Activated CD4-positive, alpha-beta T cell treated with anti-CD3 and anti-CD28 coated beads, Interleukin-10, Interleukin-2, amounts not matched to agents 100 ng/mL and 50 ng/mL, durations not matched to agents 16 hours and 8 hours (primary cell): ENCODE measurements around the gene ATP1A3.

Experiments
- DNase-seq: peaks from one replicate; pipeline ENCODE4 v3.0.0-alpha.2; 2020

The ATP1A3 gene

GRCh38 chr19:41927497-41928192 lies 66.4 kb downstream of the ATP1A3 start:
- peak; percentile 12 for DNase-seq

DNA sequence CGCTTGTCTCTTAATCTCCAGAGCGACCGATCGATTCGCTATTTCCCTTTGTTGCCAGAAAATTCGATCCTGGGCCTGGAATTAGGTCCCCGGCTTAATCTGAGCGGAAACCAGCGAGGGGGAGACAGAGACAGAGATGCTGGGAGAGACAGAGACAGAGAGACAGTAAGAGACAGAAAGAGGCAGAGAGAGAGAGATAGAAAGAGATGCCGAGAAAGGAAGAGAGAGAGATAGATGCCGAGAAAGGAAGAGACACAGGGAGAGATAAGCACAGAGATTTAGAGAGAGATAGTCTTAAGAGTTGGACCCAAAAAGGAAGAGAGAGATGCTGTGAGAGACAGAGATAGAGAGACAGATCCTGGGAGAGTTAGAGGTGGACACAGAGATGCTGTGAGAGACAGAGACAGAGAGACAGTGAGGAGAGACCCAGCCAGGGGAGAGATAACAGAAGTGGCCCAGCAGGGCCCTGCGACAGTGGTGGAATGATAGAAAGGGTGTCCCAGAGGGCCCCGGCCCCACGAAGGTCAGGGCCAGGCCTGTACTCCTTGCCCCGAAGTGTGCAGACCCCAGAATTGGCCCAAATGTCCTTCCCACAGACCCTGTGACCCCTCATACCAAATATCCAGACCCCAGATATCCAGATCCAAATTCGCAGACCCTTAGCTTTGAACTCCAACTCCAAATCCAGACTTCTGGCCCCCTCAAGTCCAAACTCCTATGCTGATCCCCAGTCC lies 67.1 kb downstream of the ATP1A3 start:
- DNase-seq: no peak

GRCh38 chr19:41926028-41926762 lies 67.8 kb downstream of the ATP1A3 start:
- DNase-seq: no peak

DNA sequence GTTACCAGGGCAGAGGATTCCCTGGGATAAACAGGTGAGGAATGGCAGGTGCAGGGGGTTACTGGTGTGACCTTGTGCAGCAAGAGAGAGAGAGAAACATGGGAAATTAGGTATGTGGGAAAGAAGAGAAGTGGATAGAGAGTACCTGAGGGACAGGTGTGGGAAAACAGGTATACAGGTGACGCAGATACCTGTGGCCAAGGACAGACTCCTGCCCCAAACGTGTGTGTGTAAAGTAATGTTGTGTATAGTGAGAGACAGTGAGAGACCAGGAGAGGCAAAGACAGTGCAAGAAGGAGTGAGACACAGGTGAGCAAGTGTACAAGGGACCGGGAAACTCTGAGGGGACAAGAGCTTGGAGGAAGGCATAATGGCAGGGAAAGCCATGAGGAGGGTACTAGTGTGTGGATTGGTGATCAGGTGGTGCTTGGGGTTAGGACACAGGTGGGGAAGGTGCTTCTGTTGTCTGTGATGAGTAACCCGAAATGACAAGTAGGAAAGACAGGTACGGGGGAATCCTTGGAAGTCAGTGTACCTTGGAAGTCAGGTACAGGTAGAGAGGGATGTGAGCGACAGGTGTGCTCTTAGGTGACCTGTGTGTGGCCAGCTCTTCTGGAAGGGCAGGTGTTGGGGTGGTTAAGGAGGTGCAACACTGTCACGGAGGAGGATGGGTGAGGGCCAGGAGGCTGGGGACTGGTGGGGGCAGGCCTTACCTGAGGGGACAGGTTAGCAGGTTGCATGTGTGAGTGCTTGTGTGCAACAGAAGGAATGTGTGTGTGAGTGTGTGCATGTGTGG lies 68.6 kb downstream of the ATP1A3 start:
- DNase-seq: no peak

- no peak for DNase-seq
Observed at GRCh38 chr19:41924151-41925145, 69.6 kb downstream of the ATP1A3 start.

GRCh38 chr19:41923045-41923788 lies 70.8 kb downstream of the ATP1A3 start:
- no peak for DNase-seq

DNA sequence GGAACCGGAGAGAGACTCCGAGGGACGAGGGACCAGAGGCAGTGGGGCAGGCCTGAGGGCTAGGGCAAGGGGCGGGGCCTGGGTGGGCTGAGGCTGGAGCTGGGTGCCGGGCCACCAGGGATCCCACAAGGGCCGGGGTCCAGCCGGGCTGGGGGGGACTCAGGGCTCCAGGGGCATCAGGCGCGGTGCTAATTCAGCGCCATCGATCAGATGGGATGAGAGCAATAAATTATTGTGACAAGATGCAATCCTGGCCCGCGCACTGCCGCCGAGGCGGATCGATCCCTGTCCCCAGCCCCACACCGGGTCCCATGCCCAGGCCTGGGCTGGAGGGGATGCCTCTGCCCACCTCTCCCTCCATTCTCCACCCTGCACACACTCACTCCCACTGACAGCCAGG lies 71.4 kb downstream of the ATP1A3 start:
- no peak for DNase-seq

DNA sequence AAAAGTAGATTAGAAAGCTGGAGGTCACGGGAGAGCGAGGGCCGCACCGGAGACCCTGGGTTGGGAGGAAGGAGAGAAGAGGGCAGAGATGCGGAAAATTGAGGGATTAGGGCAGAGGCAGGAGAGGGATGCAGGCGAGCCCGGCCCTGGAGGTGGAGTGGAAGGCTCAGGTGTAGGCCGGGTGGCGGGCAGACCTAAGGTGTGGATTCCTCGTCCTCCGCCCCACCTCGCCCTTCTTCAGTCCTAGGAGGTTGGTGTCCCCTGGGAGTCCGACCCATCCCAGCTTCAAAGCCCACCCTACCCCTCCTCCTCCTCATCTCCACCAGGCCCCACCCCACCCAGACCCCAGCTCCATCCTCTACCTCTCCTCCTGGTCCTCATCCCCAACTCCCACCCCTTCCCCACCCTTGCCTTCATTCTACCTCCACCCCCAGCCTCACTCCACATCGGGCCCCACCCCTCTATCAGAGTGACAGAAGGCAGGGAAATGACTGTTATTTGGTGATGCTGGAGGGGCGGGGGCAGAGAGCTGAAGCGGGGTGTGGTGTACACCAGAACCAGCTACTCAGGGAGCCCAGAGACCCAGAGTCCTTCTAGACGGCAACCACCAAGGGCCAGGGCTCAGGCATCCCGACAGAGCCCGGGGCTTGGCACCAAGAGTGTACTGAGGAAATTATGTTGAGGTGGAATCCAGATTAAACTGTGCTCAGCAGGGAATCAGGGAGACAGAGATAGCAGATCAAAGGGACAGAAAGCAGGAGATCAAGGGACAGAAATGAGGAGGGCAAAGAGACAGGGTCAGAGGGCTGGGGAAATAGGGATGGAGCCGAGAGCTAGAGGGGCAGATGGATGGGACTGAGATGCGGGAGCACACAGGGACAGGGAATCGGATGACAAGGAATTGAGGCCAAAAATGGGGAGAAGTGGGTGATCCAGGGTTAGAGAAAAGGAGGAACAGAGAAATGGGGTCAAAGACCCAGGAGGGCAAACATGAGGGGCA lies 72.2 kb downstream of the ATP1A3 start:
- DNase-seq: no peak

DNA sequence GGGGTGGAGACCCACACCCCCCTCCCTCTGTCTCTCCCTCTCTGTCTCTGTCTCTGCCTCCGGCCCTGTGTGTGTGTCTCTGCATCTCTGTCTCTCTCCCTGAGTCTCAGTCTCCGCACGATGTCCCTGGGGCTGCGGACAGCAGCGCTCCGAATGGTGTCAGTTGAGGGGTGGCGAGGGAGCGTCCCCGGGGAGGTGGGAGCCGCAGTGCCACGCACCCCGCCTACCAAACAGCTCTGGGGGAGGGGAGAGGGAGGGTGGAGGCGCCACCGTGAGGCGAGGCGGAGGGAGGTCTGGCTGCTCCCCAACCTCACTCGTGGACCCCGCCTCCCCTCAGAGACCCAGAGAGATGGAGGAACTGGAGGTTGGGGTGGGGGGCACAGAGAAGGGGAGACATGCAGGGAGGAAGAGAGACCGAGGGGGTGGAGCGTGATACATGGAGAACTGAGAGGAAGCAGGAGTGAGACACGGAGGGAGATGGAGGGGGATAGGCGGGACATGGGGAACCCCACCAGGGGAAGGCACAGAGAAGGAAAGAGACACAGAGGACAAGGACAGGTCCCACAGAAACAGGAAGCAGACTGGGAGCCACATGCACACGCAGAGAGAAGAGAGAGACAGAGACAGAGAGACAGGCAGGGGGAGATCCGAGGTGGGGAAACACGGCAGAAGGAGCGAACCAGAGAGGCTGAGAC lies 73.0 kb downstream of the ATP1A3 start:
- DNase-seq: no peak

DNA sequence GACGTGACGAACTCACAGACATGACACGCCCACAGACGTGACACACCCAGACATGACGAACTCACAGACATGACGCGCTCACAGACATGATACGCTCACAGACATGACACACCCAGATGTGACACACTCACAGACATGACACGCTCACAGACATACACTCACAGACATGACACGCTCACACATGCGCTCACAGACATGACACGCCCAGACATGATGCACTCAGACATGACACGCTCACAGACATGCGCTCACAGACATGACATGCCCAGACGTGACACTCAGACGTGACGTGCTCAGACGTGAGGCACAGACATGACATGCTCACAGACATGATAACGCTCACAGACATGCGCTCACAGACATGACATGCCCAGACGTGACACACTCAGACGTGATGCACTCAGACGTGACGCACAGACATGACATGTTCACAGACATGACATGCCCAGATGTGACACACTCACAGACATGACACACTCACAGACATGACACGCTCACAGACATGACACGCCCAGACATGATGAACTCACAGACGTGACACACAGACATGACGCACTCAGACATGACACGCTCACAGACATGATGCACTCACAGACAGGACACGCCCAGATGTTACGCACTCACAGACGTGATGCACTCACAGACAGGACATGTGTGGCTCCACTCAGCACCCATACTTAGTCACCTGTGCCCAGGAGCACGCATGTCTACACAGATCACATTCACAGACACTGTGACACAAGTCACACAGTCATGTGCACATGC lies 73.9 kb downstream of the ATP1A3 start:
- DNase-seq: no peak

- no peak for DNase-seq
Observed at GRCh38 chr19:41918653-41919244, 75.3 kb downstream of the ATP1A3 start.

DNA sequence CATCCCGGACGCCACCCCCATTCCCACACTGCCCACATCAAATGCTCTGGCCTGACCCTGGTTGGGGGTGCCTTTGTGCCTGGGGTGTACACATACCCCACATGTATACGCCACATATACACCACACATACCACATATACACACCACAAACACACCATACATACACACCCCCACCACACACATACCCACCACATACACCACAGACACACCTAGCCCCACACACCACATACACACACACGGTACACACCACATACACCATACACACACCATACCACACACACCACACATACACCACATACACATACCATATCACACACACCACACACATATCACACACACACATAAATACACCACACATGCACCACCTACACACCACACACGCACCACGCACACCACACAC lies 75.9 kb downstream of the ATP1A3 start:
- DNase-seq: no peak

- DNase-seq: no peak
Observed at GRCh38 chr19:41917676-41918075, 76.4 kb downstream of the ATP1A3 start.
